DMS114 treated with DMSO at 0.1 percent for 48 hours (cell line): ENCODE measurements around the gene AGK.
A peak's percentile ranks its signal among the peaks of the same experiment; 100 is the strongest.

Source experiments
- DNase-seq: peaks from one replicate; lab custom pipeline; 2025; ENCODE audit not compliant: unreplicated experiment; lab: John Stamatoyannopoulos, UW

The AGK gene

GRCh38 chr7:141551094-141551781, at the start of gene AGK:
TSS of gene AGK (plus strand) at chr7:141551410. CDS start at chr7:141555467, 4,057 bp downstream.
- DNase-seq = peak; percentile 36

DNA sequence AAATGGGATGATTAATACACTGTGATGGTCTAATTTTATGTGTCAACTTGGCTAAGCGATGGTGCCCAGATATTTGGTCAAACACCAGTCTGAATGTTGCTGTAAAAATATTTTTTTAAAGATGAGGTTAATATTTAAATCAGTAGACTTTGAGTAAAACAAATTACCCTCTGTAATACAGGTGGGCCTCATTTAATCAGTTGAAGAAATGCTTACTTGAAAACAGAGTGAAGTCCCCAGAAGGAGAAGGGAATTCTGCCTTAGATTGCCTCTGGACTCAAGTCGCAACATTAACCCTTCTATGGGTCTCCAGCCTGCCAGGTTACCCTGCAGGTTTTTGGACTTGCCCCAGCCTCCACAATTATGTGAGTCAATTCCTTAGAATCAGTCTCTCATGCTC, 49.8 kb upstream of the AGK start:
- no peak for DNase-seq

- no peak for DNase-seq
Measured at GRCh38 chr7:141511316-141511675, 39.9 kb upstream of the AGK start.

DNA sequence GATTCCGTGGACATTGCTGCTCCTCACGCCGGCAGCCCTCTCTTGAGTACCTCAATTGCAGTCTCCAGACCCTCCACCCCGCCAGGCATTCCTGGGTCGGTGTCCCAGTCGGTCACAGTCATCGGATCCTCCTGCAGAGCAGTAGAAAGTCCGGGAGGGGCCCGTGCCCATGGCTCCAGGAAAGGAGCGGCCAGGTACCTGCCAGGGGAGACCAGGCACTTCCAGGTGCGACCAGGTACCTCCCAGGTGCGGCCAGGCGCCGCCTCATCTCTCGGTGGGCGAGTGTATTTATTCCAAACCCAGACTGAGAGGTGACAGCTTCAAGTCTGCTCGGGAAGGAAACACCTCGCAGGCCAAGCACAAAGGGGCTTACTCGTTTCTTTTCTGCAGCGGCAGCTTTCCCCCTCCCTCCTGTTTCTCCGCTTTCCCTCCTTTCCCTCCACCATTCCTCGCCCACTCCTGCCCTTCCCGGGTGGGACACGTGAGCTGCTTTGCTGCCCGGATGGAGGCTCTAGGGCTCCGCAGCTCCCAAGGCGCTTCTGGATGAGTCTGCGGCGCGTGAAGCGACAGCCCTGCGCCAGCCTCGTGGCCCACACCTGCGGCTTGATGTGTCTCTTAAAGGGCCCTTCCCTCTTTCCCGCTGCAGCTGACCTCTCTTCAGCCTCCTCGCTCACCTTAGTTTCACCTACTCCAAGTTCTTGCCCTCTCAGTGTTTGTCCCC, 39.4 kb upstream of the AGK start:
- DNase-seq = no peak

DNA sequence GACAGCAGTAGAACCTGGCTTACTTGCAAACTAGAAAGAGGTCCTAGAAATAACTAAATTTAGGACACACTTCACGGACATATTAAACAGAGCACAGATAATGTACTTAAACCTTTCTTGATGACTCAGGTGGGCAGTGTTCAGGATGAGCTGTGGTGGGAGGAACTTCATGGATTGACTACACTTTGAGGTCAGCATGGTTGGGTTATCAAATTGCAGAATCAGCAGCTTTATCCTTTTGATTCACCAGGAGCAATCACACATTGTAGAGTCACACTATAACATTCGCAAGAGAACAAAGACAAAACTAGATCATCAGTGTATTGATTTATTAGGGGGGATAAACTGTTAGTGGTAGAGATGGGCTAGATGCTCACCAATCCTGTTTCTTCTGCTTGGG, 38.6 kb upstream of the AGK start:
- DNase-seq = no peak

GRCh38 chr7:141513720-141514119, 37.5 kb upstream of the AGK start:
- no peak for DNase-seq

DNA sequence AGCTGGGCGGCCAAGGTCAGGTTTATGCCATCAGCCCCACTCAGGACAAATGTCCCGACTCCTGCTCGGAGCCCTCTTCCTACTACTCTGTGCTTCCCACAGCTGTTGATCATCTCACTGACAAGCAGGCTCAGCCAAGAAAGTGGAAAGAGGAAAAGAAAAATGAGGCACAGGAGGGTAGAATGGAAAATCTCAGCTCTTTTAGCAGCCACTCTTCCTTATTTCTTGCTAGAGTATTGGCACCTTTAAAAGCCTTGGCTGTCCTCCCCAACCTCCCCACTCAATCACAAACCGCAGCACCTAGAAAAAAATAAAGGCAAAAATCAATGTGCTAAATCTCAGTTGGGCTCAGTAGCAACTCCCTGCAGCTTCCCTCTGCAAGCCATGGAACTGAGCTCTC, 35.3 kb upstream of the AGK start:
- no peak for DNase-seq

DNA sequence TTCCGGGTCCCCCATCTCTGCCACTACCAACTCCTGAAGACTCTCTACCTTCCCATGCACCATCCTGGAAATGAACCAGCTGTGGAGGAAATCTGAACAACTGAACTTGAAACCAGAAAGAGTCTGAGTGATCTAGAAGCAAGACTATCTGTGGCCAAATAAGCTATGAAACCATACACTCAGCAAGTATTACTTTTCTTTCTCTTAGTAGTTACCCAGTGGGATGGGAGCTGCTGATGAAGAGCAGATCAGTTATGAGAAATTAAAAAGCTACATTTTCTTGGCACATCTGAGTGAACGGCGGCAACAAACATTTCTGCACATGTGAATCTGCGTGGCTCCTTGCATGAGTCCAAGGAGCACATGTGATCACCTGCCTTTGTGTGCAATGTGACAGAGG, 31.6 kb upstream of the AGK start:
- no peak for DNase-seq

DNA sequence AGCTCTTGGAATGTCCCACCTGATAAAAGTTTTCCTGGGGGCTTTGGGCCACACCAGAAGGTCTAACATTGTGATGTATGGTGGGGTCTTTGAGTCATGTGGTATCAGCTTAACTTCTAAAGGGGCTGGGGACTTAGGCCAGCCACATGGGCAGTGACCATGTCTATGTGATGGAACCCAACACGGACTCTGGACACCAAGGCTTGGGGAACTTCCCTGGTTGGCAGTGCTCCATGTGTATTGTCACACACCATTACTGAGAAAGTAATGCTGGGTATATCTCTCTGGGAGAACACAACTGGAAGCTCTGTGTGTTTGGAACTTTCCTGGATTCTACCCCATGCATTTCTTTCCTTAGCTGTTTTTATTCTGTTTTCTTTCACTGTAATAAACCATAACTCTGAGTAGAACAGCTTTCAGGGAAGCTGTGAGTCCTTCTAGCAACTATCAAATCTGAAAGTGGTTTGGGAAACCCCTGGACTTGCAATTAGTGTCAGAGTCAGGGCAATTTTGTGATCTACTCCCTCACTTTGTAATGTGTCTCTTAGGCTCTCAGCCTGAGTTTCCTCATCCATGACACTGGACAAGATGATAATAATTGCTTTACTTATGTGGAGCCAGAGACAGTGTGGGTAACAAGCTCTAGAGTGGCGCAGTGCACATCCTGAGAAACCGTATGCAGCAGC, 28.4 kb upstream of the AGK start:
- DNase-seq = no peak

DNA sequence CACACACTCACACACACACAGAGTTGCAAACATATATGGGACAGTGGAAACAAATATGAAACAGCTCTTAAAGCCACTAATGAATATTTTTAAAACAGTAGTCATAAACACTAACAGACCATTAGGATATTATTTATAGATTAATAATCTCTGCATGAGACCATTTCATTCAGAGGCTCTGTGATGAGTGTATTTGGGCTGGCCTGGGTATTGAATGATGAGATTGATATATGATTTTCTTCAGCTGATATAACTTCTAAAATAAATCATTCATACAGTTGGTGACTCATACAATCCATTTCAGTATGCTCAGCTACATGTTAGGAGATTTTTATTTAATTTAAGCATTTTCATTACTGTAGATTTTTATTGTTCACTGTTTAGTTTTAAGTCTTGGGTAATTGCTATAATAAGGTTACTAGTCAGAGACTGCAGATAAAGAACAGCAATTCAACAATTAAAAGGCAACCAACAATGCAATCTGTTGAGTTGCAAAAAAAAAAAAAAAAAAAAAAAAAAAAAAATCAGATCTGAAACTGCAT, 25.2 kb upstream of the AGK start:
- DNase-seq = no peak

DNA sequence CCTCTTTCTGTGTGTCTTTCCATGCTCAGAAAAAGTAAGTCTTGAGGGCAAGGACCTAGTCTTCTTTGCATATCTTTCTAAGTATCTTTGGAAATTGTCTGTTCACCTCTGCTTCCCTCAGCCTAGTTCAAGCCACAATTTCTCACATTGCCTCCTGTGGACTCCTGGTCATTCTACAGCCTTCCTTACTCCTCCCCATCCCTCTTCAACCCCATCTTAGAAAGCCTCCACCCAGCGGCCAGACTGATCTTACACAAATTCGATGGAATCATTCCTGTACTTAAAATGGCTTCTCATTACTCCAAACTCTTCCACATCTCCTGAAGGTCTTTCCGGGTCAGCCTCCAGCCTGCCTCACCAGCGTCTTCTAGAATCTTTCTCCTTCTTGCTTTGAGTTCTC, 24.1 kb upstream of the AGK start:
- no peak for DNase-seq

DNA sequence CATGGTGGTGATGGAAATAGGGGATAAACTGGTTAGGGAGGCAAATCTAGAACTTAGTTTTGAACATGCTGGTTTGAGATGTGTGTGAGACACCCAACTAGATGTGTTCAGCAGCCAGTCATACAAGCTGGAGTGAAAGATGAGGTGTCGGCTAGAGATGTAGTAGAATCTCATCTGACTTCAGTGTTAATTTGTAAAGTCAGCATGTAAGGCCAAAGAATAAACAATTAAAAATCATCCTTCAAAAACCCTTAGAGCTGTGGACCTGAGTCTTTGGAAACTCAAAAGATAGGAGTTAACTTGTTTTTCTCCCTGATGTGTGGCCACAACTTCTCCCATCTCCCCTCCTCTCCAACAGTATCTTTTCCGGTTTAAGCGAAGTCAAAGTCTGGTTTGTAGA, 22.8 kb upstream of the AGK start:
- no peak for DNase-seq

GRCh38 chr7:141533149-141533949, 17.9 kb upstream of the AGK start:
- DNase-seq = peak; percentile 68

DNA sequence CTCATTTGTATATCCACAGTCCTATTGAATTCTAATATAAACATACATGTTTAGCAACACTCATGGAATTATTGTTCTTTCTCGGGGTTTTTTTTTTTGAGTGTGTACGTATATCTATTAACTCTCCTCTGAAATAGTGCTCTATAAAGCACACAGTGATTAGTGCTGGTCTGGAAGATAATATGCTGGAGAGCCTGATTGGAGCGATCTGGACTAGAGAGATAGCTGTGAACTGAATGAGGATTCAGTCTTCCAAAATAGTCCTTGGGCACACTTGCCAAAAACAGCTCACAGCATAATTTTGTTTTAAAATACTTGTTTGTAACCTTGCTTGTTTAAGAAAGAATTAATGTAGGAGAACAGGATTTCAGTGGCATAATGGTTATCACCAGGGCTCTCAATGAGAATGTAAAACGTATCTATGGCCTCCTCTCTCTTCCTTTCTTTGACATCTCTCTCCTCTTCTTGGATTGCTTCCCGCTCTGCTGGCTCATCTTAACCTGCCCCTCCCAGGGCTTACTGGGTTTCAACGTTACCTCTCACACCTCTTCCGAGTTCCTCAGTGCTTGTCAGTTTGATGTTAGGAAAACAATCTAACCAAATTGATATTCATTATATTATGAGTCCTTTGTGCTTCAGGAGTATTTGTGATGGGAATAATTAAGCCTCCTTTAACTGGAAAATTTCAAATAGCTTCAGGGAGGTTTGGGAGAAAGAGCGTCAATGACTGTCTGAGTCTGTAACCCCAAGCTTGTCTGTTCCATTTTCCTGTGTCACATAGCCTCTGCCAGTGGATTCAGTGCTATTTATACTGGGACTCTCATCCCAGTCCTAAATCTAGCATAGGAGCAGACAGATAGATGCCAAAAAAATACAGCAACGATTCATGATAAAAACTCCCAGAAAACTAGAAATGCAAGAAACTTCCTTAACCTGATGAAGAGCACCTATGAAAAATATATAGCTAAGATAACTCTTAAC, 16.2 kb upstream of the AGK start:
- no peak for DNase-seq

- no peak for DNase-seq
Measured at GRCh38 chr7:141537906-141538305, 13.3 kb upstream of the AGK start.

GRCh38 chr7:141541375-141541774, 9.8 kb upstream of the AGK start:
- no peak for DNase-seq

DNA sequence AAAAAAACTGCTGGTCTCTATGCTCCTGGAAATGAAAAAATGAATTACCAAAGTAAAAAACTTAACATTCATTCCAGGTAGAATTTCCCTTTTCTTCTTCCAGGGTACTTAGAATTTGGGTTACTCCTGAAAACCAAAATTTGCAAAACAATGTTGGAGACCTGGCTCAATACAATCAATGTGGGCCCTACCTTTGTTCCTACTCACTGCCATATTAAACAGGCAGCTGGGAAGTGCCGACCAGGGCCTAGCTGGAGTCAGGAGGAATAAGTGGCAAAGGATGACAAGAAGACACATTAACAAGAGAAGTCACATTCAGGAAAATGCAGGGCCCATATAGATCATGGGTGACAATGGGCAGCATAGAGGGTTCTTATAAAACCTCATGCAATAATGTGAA, 6.4 kb upstream of the AGK start:
- DNase-seq = no peak

DNA sequence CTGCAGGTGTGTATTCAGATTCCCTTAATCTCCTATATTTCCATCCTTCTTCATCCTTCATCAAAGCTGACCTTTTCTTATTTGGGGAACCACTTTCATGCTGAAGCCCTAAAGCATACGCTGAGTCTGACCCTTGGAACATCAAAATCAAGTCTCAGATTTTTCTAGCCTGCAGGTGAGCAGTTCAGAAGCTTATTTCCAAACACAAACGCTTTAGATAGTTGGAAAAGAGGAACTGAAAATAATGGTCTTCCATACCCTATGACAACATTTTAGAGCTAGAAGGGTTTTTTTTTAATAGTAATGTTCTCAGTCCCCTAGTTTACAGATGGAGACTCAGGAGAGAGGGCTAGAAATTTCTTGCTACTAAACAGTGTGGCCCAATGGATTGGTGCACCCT, 1.6 kb upstream of the AGK start:
- no peak for DNase-seq

DNA sequence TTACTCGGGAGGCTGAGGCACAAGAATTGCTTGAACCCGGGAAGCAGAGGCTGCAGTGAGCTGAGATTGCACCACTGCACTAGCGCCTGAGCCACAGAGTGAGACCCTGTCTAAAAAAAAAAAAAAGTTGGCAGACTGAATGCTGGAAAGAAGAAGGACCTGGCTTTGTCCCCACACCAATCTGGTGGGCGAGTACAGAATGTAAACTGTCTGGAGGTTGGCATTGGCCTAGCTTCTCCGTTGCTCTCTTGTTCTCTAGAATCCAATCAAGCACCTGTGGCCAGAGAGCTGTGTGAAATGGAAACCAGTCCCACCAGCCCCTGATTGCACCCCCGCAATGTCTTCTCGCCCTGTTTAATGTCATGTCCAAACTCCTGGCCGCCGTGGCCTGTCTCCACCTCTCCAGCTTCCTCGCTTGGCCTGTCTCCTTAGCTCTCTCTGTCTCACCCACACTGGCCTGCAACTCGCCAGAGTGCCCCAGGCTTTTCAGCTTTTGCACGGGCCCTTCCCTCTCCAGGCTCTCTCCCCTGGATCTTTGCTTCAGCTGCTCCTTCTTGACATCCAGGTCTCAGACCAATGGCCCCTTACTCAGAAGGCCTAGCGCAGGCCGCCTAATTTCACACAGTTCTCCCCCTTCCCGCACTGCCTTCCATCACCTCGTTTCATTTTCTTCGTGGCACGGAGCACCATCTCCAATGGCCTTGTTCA, 670 bp upstream of the AGK start:
- DNase-seq = no peak
